Loucy (cell line): Measurements from ENCODE around the gene HGD.

Experiments used
- H2AFZ ChIP-seq: fragments of 200-600 bp; sonication (generic); 2 replicates; pipeline ENCODE4 v1.6.0; 2016; ENCODE audit warnings: antibody characterized with exemption, mild to moderate bottlenecking, low read length, moderate library complexity
- H3F3A ChIP-seq: fragments of 200-600 bp; 2 replicates; pipeline ENCODE4 v1.6.0; 2016; ENCODE audit warnings: antibody characterized with exemption, low read depth, mild to moderate bottlenecking
- H3K27me3 ChIP-seq: fragments of 200-600 bp; sonication (generic); 2 replicates; pipeline ENCODE4 v1.6.1; 2014; ENCODE audit warnings: low read length, mild to moderate bottlenecking; ENCODE audit not compliant: insufficient read depth, poor library complexity, severe bottlenecking
- H3K36me3 ChIP-seq: fragments of 200-600 bp; sonication (generic); 2 replicates; pipeline ENCODE4 v1.6.1; 2016; ENCODE audit warnings: low read length; ENCODE audit not compliant: insufficient read depth
- H3K4me1 ChIP-seq: fragments of 200-600 bp; sonication (generic); 2 replicates; pipeline ENCODE4 v1.5.1; 2014; ENCODE audit warnings: low read length, mild to moderate bottlenecking; ENCODE audit not compliant: insufficient read depth, poor library complexity, severe bottlenecking
- H3K4me2 ChIP-seq: fragments of 200-600 bp; sonication (generic); 2 replicates; pipeline ENCODE4 v1.6.0; 2014; ENCODE audit warnings: antibody characterized with exemption, low read length, low read depth, mild to moderate bottlenecking; ENCODE audit not compliant: poor library complexity, severe bottlenecking
- H3K4me3 ChIP-seq: fragments of 200-600 bp; sonication (generic); 2 replicates; pipeline ENCODE4 v1.5.1; 2014; ENCODE audit warnings: low read length, mild to moderate bottlenecking, mixed read lengths; ENCODE audit not compliant: poor library complexity, severe bottlenecking
- H3K79me2 ChIP-seq: fragments of 200-600 bp; sonication (generic); 2 replicates; pipeline ENCODE4 v1.6.1; 2014; ENCODE audit warnings: low read length; ENCODE audit not compliant: insufficient read depth
- H3K9ac ChIP-seq: fragments of 200-600 bp; sonication (generic); 2 replicates; pipeline ENCODE4 v1.6.0; 2014; ENCODE audit warnings: mild to moderate bottlenecking, low read depth, low read length, moderate library complexity; ENCODE audit not compliant: poor library complexity, severe bottlenecking
- H3K9me2 ChIP-seq: fragments of 200-600 bp; sonication (generic); replicated peaks from 2 replicates; pipeline ENCODE4 v1.6.1; 2016; ENCODE audit warnings: low read depth, low read length, mixed read lengths
- H3K9me3 ChIP-seq: fragments of 200-600 bp; sonication (generic); 2 replicates; pipeline ENCODE4 v1.6.1; 2014; ENCODE audit warnings: mild to moderate bottlenecking, antibody characterized with exemption, low read length, low read depth; ENCODE audit not compliant: insufficient read depth
- H4K20me1 ChIP-seq: fragments of 200-600 bp; sonication (generic); 2 replicates; pipeline ENCODE4 v1.6.0; 2014; ENCODE audit warnings: antibody characterized with exemption, low read length, mild to moderate bottlenecking; ENCODE audit not compliant: insufficient read depth, poor library complexity, severe bottlenecking
- EZH2phosphoT487 ChIP-seq: fragments of 200-600 bp; IDR thresholded peaks from 2 replicates; pipeline ENCODE4 v1.6.1; 2018; ENCODE audit warnings: antibody characterized with exemption, mild to moderate bottlenecking, moderate library complexity, borderline replicate concordance
- TF ChIP-seq, protein P1 (sequence below): fragments of 200-600 bp; sonication (generic); conservative IDR thresholded peaks from 2 replicates; pipeline ENCODE4 v1.5.1; 2014; ENCODE audit warnings: mild to moderate bottlenecking, antibody characterized with exemption, low read length

The HGD gene

DNA sequence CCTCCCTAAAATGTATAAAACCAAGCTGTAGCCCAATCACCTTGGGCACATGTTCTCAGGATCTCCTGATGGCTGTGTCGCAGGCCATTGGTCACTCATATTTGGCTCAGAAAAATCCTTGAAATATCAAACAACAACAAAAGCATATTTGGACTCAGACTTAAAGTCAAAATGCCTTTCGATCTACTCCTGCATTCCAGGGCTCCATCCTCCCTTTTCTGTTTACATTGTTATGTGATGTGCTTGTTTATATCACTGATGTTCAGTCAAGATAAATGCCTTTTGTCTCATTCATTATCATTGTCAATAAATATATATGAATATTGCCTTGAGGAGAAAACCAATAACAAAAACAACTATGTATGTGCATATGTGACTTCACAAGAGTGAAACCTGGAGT, 31.7 kb downstream of the HGD start:
- no peak for TF ChIP-seq EZH2phosphoT487
- TF ChIP-seq, protein P1, sequence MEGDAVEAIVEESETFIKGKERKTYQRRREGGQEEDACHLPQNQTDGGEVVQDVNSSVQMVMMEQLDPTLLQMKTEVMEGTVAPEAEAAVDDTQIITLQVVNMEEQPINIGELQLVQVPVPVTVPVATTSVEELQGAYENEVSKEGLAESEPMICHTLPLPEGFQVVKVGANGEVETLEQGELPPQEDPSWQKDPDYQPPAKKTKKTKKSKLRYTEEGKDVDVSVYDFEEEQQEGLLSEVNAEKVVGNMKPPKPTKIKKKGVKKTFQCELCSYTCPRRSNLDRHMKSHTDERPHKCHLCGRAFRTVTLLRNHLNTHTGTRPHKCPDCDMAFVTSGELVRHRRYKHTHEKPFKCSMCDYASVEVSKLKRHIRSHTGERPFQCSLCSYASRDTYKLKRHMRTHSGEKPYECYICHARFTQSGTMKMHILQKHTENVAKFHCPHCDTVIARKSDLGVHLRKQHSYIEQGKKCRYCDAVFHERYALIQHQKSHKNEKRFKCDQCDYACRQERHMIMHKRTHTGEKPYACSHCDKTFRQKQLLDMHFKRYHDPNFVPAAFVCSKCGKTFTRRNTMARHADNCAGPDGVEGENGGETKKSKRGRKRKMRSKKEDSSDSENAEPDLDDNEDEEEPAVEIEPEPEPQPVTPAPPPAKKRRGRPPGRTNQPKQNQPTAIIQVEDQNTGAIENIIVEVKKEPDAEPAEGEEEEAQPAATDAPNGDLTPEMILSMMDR = no peak
- Histone ChIP-seq H3F3A (no peaks in the 10 kb centered on the region), H3K4me2 (no peak overlapping the region), H3K79me2 (no peaks in the 10 kb centered on the region), H3K9ac (no peak overlapping the region), H2AFZ (no peak overlapping the region), H3K9me3 (no peaks in the 10 kb centered on the region), H4K20me1 (no peaks in the 10 kb centered on the region), H3K4me1 (no peaks in the 10 kb centered on the region), H3K9me2 (no peaks in the 10 kb centered on the region), H3K4me3 (no peak overlapping the region), H3K36me3 (no peaks in the 10 kb centered on the region), H3K27me3 (no peaks in the 10 kb centered on the region)

DNA sequence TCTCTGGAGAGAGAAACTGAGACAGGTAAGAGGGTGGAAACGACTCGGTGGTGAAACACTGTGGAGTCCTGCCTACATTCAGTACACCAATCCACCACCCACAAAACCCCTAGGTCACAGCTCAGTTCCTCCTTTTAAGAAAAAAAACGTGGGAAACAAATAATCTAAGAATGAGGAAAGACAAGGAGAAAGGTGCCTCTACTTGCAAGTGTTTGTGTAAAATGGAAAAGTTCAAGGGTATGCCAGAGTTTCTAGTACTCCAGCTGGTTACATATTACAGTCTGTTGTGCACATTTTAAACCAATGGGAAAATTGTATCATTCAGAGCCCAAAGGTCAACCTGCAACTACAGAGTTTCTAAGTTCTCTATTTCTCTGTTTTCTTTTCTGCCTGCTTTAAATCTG, 32.2 kb downstream of the HGD start:
- no peaks in the 10 kb centered on the region for H3K9me3 ChIP-seq
- no peak for TF ChIP-seq EZH2phosphoT487
- TF ChIP-seq, protein P1 = no peak
- H3F3A ChIP-seq = no peaks in the 10 kb centered on the region
- no peaks in the 10 kb centered on the region for H3K36me3 ChIP-seq
- H3K79me2 ChIP-seq = no peaks in the 10 kb centered on the region
- no peak overlapping the region for H3K4me3 ChIP-seq
- H3K4me2 ChIP-seq = no peak overlapping the region
- H3K9me2 ChIP-seq = no peaks in the 10 kb centered on the region
- H4K20me1 ChIP-seq = no peaks in the 10 kb centered on the region
- no peak overlapping the region for H3K9ac ChIP-seq
- H2AFZ ChIP-seq = no peak overlapping the region
- no peaks in the 10 kb centered on the region for H3K4me1 ChIP-seq
- H3K27me3 ChIP-seq = no peaks in the 10 kb centered on the region

DNA sequence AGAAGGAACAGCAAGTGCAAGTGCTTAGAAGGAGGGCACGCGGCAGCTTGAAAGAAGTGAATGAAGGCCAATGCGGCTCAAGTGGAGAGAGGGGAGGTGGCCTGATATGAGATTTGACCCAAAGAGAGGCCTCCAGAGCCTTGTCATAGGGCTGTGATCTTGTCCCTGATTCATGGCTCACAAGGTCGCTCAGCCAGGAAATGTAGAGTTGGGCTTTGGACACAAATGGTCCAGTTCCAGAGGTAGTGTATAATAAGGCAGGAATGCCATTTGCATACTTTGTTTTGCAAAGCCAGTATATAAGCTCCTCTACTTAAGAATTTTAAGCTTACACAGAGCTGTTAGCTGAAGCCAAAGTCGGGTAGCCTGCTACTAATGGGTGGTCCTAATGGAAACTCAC, 33.7 kb downstream of the HGD start:
- no peak overlapping the region for H3K4me2 ChIP-seq
- H2AFZ ChIP-seq = no peak overlapping the region
- H3K36me3 ChIP-seq = no peaks in the 10 kb centered on the region
- no peaks in the 10 kb centered on the region for H3K27me3 ChIP-seq
- H3K9me3 ChIP-seq = no peaks in the 10 kb centered on the region
- H3K9ac ChIP-seq = no peak overlapping the region
- H4K20me1 ChIP-seq = no peaks in the 10 kb centered on the region
- no peaks in the 10 kb centered on the region for H3K9me2 ChIP-seq
- H3K79me2 ChIP-seq = no peaks in the 10 kb centered on the region
- no peaks in the 10 kb centered on the region for H3F3A ChIP-seq
- H3K4me3 ChIP-seq = no peak overlapping the region
- no peak for TF ChIP-seq EZH2phosphoT487
- TF ChIP-seq, protein P1 = no peak
- H3K4me1 ChIP-seq = no peaks in the 10 kb centered on the region
